GM13977 (cell line): ENCODE data around the gene ENTR1.

Experiments used
- DNase-seq: peaks from one replicate; pipeline ENCODE4 v3.0.0; 2012; ENCODE audit warnings: low spot score
- in situ Hi-C: fragments of 300-500 bp; cut with MboI; formaldehyde crosslinking; loops from one replicate; pipeline ENCODE4 v1.12.0; 2022; ENCODE audit warnings: low sequenced_read_pairs, low pct_unique_long_range_greater_than_20kb, mixed read lengths, inconsistent platforms; ENCODE audit not compliant: unreplicated experiment
- TF ChIP-seq, protein P1 (sequence below): IDR thresholded peaks from 2 replicates; pipeline ENCODE4 v1.5.1; 2012; ENCODE audit warnings: mild to moderate bottlenecking, control low read depth; ENCODE audit not compliant: insufficient read depth; ENCODE audit errors: extremely low read depth, missing control alignments

Gene ENTR1

DNA sequence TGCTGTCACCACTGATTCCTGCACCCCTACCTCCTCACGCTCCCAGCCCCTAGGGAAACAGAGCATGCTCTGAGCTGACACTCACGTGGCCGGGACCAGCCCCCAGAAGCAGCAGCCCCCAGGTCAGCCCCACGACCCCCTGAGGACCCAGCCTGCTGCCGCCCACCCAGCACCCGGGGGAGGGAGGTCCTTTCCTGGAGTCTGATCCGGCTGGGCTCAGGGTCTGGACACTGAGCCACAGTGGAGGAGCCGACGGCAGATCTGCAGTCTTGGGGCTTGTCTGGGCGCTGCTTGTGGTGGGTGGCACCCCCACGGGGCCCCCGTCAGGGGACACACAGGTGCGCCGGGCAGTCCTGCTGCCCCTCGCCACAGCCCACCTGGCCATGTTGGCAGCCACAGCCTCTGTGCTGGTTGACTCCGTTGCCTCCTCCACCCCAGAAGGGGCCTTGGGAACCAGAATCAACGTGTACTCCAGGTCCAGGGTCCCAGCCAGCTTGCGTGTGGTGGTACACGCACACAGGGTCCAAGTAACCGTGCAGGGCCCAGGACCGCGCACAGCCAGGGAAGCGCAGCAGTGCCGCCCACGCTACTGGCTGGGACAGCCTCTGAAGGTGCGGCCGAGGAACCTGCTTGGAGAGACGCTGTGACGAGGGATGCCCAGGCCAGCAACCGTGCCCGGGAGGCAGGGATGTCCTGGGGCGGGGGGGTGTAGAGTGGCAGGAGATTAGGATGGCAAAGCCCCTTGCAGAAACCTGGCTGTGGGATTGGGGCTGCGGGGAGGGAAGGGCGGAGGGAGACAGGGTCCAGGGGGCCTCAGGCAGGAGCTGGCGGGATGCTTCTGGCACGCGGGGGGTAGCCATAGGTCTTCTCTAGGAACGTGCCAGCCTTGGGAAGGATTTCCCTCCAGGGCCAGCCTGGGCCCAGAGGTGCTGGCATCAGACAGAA lies 50.4 kb downstream of the ENTR1 start:
- DNase-seq = no peak
- TF ChIP-seq, protein P1, sequence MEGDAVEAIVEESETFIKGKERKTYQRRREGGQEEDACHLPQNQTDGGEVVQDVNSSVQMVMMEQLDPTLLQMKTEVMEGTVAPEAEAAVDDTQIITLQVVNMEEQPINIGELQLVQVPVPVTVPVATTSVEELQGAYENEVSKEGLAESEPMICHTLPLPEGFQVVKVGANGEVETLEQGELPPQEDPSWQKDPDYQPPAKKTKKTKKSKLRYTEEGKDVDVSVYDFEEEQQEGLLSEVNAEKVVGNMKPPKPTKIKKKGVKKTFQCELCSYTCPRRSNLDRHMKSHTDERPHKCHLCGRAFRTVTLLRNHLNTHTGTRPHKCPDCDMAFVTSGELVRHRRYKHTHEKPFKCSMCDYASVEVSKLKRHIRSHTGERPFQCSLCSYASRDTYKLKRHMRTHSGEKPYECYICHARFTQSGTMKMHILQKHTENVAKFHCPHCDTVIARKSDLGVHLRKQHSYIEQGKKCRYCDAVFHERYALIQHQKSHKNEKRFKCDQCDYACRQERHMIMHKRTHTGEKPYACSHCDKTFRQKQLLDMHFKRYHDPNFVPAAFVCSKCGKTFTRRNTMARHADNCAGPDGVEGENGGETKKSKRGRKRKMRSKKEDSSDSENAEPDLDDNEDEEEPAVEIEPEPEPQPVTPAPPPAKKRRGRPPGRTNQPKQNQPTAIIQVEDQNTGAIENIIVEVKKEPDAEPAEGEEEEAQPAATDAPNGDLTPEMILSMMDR = no peak
- in situ Hi-C loops = no loop called here

GRCh38 chr9:136358888-136359287 lies 51.5 kb downstream of the ENTR1 start:
- TF ChIP-seq, protein P1 = no peak
- in situ Hi-C loops = no loop called here
- no peak for DNase-seq

- in situ Hi-C loops = no loop called here
- TF ChIP-seq, protein P1 = no peak
- no peak for DNase-seq
Observed at GRCh38 chr9:136358016-136358415, 52.4 kb downstream of the ENTR1 start.

DNA sequence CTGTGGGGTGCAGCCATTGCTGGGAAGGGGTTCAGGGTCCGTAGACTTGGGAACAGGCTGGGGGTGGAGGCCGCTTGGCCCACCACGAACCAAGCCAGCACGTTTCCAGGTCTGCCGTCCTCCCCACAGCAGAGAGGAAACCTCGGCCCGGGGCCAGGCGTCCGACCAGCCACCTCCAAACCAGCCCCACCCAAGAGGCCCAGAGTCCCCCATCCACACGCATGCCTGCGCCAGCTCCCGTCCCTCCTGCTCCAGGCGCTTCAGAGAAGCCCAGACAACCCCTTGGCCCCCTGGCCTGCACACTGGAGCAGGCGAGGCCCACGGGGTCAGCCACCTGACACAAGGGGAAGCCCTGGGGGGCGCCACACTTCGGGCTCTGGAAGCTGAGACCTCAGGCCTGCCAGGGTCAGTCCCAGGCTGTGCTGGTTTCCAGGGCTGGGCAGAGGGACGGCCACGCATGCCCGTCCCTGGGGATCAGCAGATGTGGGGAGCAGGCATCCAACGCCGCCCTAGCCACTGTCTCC lies 53.1 kb downstream of the ENTR1 start:
- TF ChIP-seq, protein P1 = no peak
- DNase-seq = no peak
- in situ Hi-C loops = no loop called here

DNA sequence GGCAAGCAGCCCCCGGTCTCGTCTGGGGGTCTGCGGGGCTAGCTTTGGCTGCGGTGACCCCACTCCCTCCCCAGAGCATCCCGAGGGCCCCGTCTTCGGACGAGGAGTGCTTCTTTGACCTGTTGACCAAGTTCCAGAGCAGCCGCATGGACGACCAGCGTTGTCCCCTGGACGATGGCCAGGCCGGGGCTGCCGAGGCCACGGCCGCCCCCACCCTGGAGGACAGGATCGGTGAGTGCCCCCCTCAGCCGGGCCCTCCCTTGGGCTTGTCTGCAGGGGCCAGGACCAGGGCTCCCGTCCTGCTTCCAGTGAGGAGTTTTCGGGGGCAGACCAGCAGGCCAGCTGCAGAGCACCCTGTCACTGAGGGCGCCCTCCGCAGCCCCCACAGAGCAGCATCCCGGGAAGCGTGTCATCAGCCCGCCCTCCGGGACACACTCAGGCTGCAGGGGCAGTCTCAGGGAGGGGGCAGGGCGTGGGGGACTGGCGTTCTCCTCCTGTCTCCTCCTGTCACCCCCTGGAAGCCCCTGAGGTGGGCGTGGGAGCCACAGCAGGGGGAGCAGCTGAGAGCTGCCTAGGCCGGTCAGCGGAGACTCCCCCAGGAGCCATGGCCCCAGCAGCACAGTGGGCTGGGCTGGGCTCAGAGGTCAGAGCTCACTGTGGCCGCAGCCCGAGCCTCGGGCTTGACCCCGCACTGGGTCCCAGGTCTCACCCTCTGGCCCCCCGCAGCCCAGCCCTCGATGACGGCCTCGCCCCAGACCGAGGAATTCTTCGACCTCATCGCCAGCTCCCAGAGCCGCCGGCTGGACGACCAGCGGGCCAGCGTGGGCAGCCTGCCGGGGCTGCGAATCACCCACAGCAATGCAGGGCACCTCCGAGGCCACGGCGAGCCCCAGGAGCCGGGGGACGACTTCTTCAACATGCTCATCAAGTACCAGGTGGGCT lies 54.5 kb downstream of the ENTR1 start:
- in situ Hi-C loops = no loop called here

More for the DNA sequence above, 54.5 kb downstream of the ENTR1 start:
- TF ChIP-seq, protein P1 = no peak
- DNase-seq = no peak
